GM10266 (cell line): Measurements from ENCODE around the gene DVL1.

Source experiments
- DNase-seq: peaks from one replicate; pipeline ENCODE4 v3.0.0; 2012; ENCODE audit errors: extremely low spot score
- CTCF ChIP-seq: IDR thresholded peaks from 2 replicates; pipeline ENCODE4 v1.5.1; 2012; ENCODE audit warnings: mild to moderate bottlenecking, low read depth; ENCODE audit not compliant: control insufficient read depth, insufficient read depth; ENCODE audit errors: missing control alignments

DVL1 gene

GRCh38 chr1:1332774-1333480, 16.3 kb downstream of the DVL1 start:
- no peak for DNase-seq
- TF ChIP-seq CTCF: no peak

- TF ChIP-seq CTCF: no peak
- no peak for DNase-seq
Measured at GRCh38 chr1:1332031-1332755, 17.0 kb downstream of the DVL1 start.

- no peak for DNase-seq
Measured at GRCh38 chr1:1331068-1331965, 17.9 kb downstream of the DVL1 start, which contains the start of gene TAS1R3. Gene TAS1R3 (plus strand): TSS chr1:1331280. CDS start chr1:1331346, 66 bp downstream.

GRCh38 chr1:1330366-1331067, 18.7 kb downstream of the DVL1 start:
- no peak for TF ChIP-seq CTCF
- no peak for DNase-seq

More at GRCh38 chr1:1331068-1331965, 17.9 kb downstream of the DVL1 start, which contains the start of gene TAS1R3:
- no peak for TF ChIP-seq CTCF

GRCh38 chr1:1329304-1330210, 19.7 kb downstream of the DVL1 start:
- no peak for DNase-seq
- TF ChIP-seq CTCF: no peak

- DNase-seq: no peak
- TF ChIP-seq CTCF: no peak
Measured at GRCh38 chr1:1328254-1328653, 21.0 kb downstream of the DVL1 start.
